WI38 (cell line): ENCODE results near the gene SHANK1.
A peak's percentile ranks its signal among the peaks of the same experiment; 100 is the strongest.

ENCODE experiments used
- H3K4me3 ChIP-seq: 2 replicates; pipeline ENCODE4 v1.5.1; 2011; ENCODE audit warnings: low read depth, mild to moderate bottlenecking, control low read depth, low read length
- TF ChIP-seq, protein P1 (sequence below): IDR thresholded peaks from 2 replicates; pipeline ENCODE4 v1.5.1; 2012; ENCODE audit warnings: low read depth, mild to moderate bottlenecking, control low read depth, low read length

The SHANK1 gene

GRCh38 chr19:50662651-50663481, 56.7 kb downstream of the SHANK1 start:
- no peak overlapping the region for H3K4me3 ChIP-seq
- TF ChIP-seq, protein P1, sequence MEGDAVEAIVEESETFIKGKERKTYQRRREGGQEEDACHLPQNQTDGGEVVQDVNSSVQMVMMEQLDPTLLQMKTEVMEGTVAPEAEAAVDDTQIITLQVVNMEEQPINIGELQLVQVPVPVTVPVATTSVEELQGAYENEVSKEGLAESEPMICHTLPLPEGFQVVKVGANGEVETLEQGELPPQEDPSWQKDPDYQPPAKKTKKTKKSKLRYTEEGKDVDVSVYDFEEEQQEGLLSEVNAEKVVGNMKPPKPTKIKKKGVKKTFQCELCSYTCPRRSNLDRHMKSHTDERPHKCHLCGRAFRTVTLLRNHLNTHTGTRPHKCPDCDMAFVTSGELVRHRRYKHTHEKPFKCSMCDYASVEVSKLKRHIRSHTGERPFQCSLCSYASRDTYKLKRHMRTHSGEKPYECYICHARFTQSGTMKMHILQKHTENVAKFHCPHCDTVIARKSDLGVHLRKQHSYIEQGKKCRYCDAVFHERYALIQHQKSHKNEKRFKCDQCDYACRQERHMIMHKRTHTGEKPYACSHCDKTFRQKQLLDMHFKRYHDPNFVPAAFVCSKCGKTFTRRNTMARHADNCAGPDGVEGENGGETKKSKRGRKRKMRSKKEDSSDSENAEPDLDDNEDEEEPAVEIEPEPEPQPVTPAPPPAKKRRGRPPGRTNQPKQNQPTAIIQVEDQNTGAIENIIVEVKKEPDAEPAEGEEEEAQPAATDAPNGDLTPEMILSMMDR, result no peak

GRCh38 chr19:50661766-50662650, 57.6 kb downstream of the SHANK1 start:
- TF ChIP-seq, protein P1, result no peak

DNA sequence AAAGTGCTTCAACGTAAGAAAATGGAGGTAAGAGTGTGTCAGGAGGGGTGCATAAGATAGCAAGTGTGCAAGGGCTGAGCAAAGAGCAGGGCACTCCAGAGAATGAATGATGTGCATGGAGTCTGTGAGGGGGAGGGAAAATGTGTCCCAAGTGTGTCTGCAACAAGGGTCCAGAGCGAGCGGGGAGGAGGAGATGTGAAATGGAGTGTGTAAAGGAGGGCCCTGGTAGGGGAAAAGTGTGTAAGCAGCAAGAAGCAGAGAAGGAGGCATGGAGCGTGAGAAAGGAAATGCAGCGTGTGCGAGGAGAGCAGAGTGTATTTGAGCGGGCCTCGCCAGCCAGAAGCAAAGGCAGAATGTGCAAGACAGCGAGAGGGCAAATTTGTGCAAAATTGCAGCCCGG, 58.6 kb downstream of the SHANK1 start:
- H3K4me3 ChIP-seq, result no peak overlapping the region
- TF ChIP-seq, protein P1, result no peak

More at GRCh38 chr19:50661766-50662650, 57.6 kb downstream of the SHANK1 start:
- no peak overlapping the region for H3K4me3 ChIP-seq

DNA sequence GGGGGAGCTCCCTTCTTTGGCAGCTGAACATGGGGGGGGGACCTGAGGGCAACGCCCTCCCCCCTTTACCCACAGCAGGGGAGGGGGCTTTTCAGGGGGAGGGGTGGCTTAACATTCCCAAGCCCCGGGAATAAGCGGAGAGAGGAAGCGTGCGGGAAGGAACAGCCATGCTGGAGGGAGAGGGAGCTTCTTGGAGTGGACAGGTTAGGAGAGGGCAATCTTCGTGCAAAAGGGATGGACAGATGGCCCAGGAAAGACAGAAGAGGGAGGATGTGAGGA, 59.6 kb downstream of the SHANK1 start:
- H3K4me3 ChIP-seq, result no peak overlapping the region
- TF ChIP-seq, protein P1, result no peak

DNA sequence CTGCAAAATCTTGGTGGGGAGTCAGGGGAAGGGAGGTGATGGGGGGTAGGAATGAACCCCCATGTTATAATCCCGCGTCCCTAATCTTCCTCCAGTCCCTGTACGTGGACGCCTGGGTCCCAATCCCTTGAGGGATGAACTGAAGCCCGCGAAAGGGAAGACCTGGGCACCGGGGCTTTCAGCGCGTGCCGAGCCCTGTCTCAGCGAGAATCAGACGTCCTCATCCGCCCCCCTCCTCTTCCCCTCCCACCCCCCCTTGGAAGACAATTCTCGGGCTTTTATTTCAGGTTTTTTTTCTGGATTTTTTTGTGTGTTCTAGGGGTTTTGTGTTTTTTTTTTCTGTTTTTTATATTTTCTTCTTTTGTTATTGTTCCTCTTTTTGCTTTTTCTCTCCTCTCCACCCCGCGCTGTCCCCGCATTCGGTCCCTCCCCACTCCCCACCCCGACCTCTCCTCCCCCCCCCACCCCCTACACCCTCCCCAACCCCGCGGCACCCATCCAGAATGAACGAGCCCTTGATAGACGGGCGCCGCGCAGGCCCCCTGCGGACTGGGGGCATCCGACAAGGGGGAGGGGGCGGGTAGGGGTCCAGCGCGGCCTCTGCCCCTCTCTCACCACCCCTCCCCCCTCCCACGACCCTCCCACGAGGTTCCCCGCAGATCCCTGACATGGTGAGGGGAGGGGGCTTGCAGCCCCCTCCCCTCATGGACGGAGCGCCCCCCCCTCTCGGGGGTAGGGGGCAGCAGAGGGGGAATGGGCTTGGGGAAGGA, 60.1 kb downstream of the SHANK1 start:
- TF ChIP-seq, protein P1, result no peak
- H3K4me3 ChIP-seq, result no peak overlapping the region

GRCh38 chr19:50658441-50659317, 60.9 kb downstream of the SHANK1 start:
- TF ChIP-seq, protein P1, result no peak
- peak overlapping the region; percentile 27 for H3K4me3 ChIP-seq
